ENCODE measurements around the gene ZMYND8.

DNA sequence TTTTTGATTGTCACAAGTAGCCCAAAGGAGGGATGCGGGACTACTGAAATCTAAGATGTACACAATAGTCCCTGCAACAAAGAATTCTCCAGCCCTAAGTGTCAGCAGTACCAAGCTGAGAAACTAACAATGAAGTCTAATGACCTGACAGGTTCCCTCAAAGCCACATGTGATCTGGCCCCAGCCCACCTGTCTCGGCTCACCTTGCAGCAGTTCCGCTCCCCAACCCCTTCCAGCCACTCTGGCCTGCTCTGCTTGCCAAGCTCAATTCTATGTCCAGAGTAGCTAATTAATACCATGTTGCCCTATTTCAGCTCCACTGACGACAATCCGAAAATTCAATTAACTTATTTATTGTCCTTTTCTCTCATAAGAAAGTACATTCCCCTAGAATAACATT lies 72.1 kb downstream of the ZMYND8 start:
- no peak for TF ChIP-seq GATA2 (IDR thresholded peaks at IDR 0.05; ENCODE audit: low read depth, low read length)
- no peak for TF ChIP-seq GATA3 (IDR thresholded peaks at IDR 0.05; ENCODE audit: low read depth, low read length)

Data from SH-SY5Y (cell line).